ENCODE data around the gene IL17RB.

Gene IL17RB

GRCh38 chr3:53902067-53902466 is 55.7 kb downstream of the IL17RB start:
- no peak for DNase-seq

- DNase-seq: no peak
Measured at GRCh38 chr3:53902711-53903110, 56.3 kb downstream of the IL17RB start.

- DNase-seq: no peak
Measured at GRCh38 chr3:53913401-53913800, 67.0 kb downstream of the IL17RB start.

Data from nucleus accumbens (tissue), 56 donors.